ENCODE results near the gene SLC39A5. TPM values are rescaled to one million over a fixed set of nuclear protein-coding genes. Genes with fewer than 3 reads are reported as not detected.

SLC39A5 gene
- polyA plus RNA-seq, 2 donors, result 0.09 to 0.29 TPM

DNA sequence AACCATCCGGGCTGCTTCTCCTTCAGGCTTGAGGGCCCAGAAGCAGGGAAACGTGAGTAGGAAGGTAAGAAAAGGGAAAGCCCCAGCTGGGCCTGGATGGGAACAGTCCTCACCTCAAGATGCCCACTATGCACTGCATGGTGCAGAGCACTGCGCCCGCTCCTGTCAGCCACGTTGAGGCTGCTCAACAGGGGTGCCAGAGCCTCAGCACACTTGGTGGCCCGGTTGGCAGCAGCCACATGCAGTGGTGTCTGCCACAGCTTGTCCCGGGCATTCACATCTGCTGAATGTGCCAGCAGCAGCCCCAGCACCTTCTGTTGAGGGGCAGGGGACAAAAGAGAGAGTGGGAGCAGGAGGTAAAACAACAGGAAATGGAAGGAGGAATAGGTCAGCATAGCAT is 25.8 kb downstream of the SLC39A5 start:
- no peaks in the 10 kb centered on the region for H3K9me3 ChIP-seq (ENCODE audit: control insufficient read depth in 2 of 2, insufficient read depth in 1 of 2, low read depth in 1 of 2, low read length in 1 of 2)
- no peaks in the 10 kb centered on the region for H3K27me3 ChIP-seq (ENCODE audit: control insufficient read depth in 1 of 2, insufficient read depth in 2 of 2, low read length in 2 of 2)
- H3K4me3 ChIP-seq (ENCODE audit: low read depth in 1 of 2, low read length in 2 of 2), result no peak overlapping the region
- 77 to 85% methylated on average over 7 of the region's 7 CpGs for WGBS, 2 donors
- H3K36me3 ChIP-seq (ENCODE audit: control insufficient read depth in 2 of 2, insufficient read depth in 2 of 2, low read length in 1 of 2), result peaks cover 28 to 33% of the 10 kb centered on the region in 2 donors
- H3K27ac ChIP-seq (ENCODE audit: low read depth in 2 of 2, low read length in 1 of 2), result no peak overlapping the region
- peaks cover 0 to 6% of the 10 kb centered on the region in 2 donors for H3K4me1 ChIP-seq (ENCODE audit: control insufficient read depth in 2 of 2, insufficient read depth in 2 of 2, low read length in 1 of 2)

GRCh38 chr12:56256326-56256960 is 26.6 kb downstream of the SLC39A5 start:
- Histone ChIP-seq H3K9me3 (ENCODE audit: control insufficient read depth in 2 of 2, insufficient read depth in 1 of 2, low read depth in 1 of 2, low read length in 1 of 2) (no peaks in the 10 kb centered on the region), H3K4me3 (ENCODE audit: low read depth in 1 of 2, low read length in 2 of 2) (no peak overlapping the region), H3K36me3 (ENCODE audit: control insufficient read depth in 2 of 2, insufficient read depth in 2 of 2, low read length in 1 of 2) (peaks cover 28 to 33% of the 10 kb centered on the region in 2 donors), H3K27me3 (ENCODE audit: control insufficient read depth in 1 of 2, insufficient read depth in 2 of 2, low read length in 2 of 2) (no peaks in the 10 kb centered on the region), H3K4me1 (ENCODE audit: control insufficient read depth in 2 of 2, insufficient read depth in 2 of 2, low read length in 1 of 2) (peaks cover 0 to 6% of the 10 kb centered on the region in 2 donors), H3K27ac (ENCODE audit: low read depth in 2 of 2, low read length in 1 of 2) (no peak overlapping the region)
- WGBS, 2 donors, result 32 to 42% methylated on average over 4 of the region's 4 CpGs

GRCh38 chr12:56257071-56257470 is 27.2 kb downstream of the SLC39A5 start:
- peak overlapping the region in 1 of 2 donors; percentile 26 for H3K27ac ChIP-seq (ENCODE audit: low read depth in 2 of 2, low read length in 1 of 2)
- no peaks in the 10 kb centered on the region for H3K9me3 ChIP-seq (ENCODE audit: control insufficient read depth in 2 of 2, insufficient read depth in 1 of 2, low read depth in 1 of 2, low read length in 1 of 2)
- peaks cover 25 to 29% of the 10 kb centered on the region in 2 donors for H3K36me3 ChIP-seq (ENCODE audit: control insufficient read depth in 2 of 2, insufficient read depth in 2 of 2, low read length in 1 of 2)
- no peaks in the 10 kb centered on the region for H3K27me3 ChIP-seq (ENCODE audit: control insufficient read depth in 1 of 2, insufficient read depth in 2 of 2, low read length in 2 of 2)
- peak overlapping the region; percentile 85 for H3K4me3 ChIP-seq (ENCODE audit: low read depth in 1 of 2, low read length in 2 of 2)
- peaks cover 0 to 6% of the 10 kb centered on the region in 2 donors for H3K4me1 ChIP-seq (ENCODE audit: control insufficient read depth in 2 of 2, insufficient read depth in 2 of 2, low read length in 1 of 2)
- WGBS, 2 donors, result 47 to 51% methylated on average over 8 of the region's 8 CpGs

GRCh38 chr12:56257491-56258067 is 27.7 kb downstream of the SLC39A5 start:
- 1% methylated on average over 24 to 27 of the region's 27 CpGs for WGBS, 2 donors
- no peaks in the 10 kb centered on the region for H3K27me3 ChIP-seq (ENCODE audit: control insufficient read depth in 1 of 2, insufficient read depth in 2 of 2, low read length in 2 of 2)
- peak overlapping the region; percentile 85 for H3K4me3 ChIP-seq (ENCODE audit: low read depth in 1 of 2, low read length in 2 of 2)
- H3K9me3 ChIP-seq (ENCODE audit: control insufficient read depth in 2 of 2, insufficient read depth in 1 of 2, low read depth in 1 of 2, low read length in 1 of 2), result no peaks in the 10 kb centered on the region
- H3K4me1 ChIP-seq (ENCODE audit: control insufficient read depth in 2 of 2, insufficient read depth in 2 of 2, low read length in 1 of 2), result peaks cover 0 to 6% of the 10 kb centered on the region in 2 donors
- peak overlapping the region; percentile 75 to 89 for H3K27ac ChIP-seq (ENCODE audit: low read depth in 2 of 2, low read length in 1 of 2)
- H3K36me3 ChIP-seq (ENCODE audit: control insufficient read depth in 2 of 2, insufficient read depth in 2 of 2, low read length in 1 of 2), result peaks cover 20 to 24% of the 10 kb centered on the region in 2 donors

- WGBS, 2 donors, result 1% methylated on average over 47 to 78 of the region's 78 CpGs
- H3K36me3 ChIP-seq (ENCODE audit: control insufficient read depth in 2 of 2, insufficient read depth in 2 of 2, low read length in 1 of 2), result peaks cover 13 to 17% of the 10 kb centered on the region in 2 donors
- H3K27ac ChIP-seq (ENCODE audit: low read depth in 2 of 2, low read length in 1 of 2), result peak within 1 kb of the TSS; percentile 82 to 89
Measured at GRCh38 chr12:56258068-56258819, 28.4 kb downstream of the SLC39A5 start, which contains the start of gene ANKRD52. Gene ANKRD52 (minus strand): TSS chr12:56258384. CDS start chr12:56258269, 115 bp downstream.

GRCh38 chr12:56258820-56259183 is 29.0 kb downstream of the SLC39A5 start:
- no peaks in the 10 kb centered on the region for H3K27me3 ChIP-seq (ENCODE audit: control insufficient read depth in 1 of 2, insufficient read depth in 2 of 2, low read length in 2 of 2)
- WGBS, 2 donors, result 9 to 14% methylated on average over 9 of the region's 9 CpGs
- no peaks in the 10 kb centered on the region for H3K9me3 ChIP-seq (ENCODE audit: control insufficient read depth in 2 of 2, insufficient read depth in 1 of 2, low read depth in 1 of 2, low read length in 1 of 2)
- peaks cover 10 to 12% of the 10 kb centered on the region in 2 donors for H3K36me3 ChIP-seq (ENCODE audit: control insufficient read depth in 2 of 2, insufficient read depth in 2 of 2, low read length in 1 of 2)
- peaks cover 0 to 6% of the 10 kb centered on the region in 2 donors for H3K4me1 ChIP-seq (ENCODE audit: control insufficient read depth in 2 of 2, insufficient read depth in 2 of 2, low read length in 1 of 2)
- H3K27ac ChIP-seq (ENCODE audit: low read depth in 2 of 2, low read length in 1 of 2), result peak overlapping the region; percentile 82 to 85
- peak overlapping the region; percentile 85 for H3K4me3 ChIP-seq (ENCODE audit: low read depth in 1 of 2, low read length in 2 of 2)

More at GRCh38 chr12:56258068-56258819, 28.4 kb downstream of the SLC39A5 start, which contains the start of gene ANKRD52:
- no peaks in the 10 kb centered on the region for H3K9me3 ChIP-seq (ENCODE audit: control insufficient read depth in 2 of 2, insufficient read depth in 1 of 2, low read depth in 1 of 2, low read length in 1 of 2)
- no peaks in the 10 kb centered on the region for H3K27me3 ChIP-seq (ENCODE audit: control insufficient read depth in 1 of 2, insufficient read depth in 2 of 2, low read length in 2 of 2)
- peak within 1 kb of the TSS; percentile 85 for H3K4me3 ChIP-seq (ENCODE audit: low read depth in 1 of 2, low read length in 2 of 2)
- peaks cover 0 to 6% of the 10 kb centered on the region in 2 donors for H3K4me1 ChIP-seq (ENCODE audit: control insufficient read depth in 2 of 2, insufficient read depth in 2 of 2, low read length in 1 of 2)

DNA sequence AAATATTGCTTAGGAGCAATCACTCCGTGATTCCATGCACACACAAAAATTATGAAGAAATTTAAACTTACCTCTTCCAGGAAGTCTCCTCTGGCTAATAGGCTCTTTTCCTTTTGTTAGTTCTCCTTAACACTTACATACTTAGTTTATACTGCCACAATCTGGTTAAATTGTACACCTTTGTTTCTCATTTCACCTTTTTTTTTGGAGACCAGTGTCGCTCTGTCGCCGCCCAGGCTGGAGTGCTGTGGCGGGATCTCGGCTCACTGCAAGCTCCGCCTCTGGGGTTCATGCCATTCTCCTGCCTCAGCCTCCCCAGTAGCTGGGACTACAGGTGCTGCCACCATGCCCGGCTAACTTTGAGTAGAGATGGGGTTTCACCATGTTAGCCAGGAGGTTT is 30.5 kb downstream of the SLC39A5 start:
- no peaks in the 10 kb centered on the region for H3K9me3 ChIP-seq (ENCODE audit: control insufficient read depth in 2 of 2, insufficient read depth in 1 of 2, low read depth in 1 of 2, low read length in 1 of 2)
- H3K4me3 ChIP-seq (ENCODE audit: low read depth in 1 of 2, low read length in 2 of 2), result no peak overlapping the region
- no peak overlapping the region for H3K27ac ChIP-seq (ENCODE audit: low read depth in 2 of 2, low read length in 1 of 2)
- 91 to 93% methylated on average over 8 of the region's 8 CpGs for WGBS, 2 donors
- no peaks in the 10 kb centered on the region for H3K27me3 ChIP-seq (ENCODE audit: control insufficient read depth in 1 of 2, insufficient read depth in 2 of 2, low read length in 2 of 2)
- peaks cover 0 to 6% of the 10 kb centered on the region in 2 donors for H3K4me1 ChIP-seq (ENCODE audit: control insufficient read depth in 2 of 2, insufficient read depth in 2 of 2, low read length in 1 of 2)
- peaks cover 4 to 5% of the 10 kb centered on the region in 2 donors for H3K36me3 ChIP-seq (ENCODE audit: control insufficient read depth in 2 of 2, insufficient read depth in 2 of 2, low read length in 1 of 2)

DNA sequence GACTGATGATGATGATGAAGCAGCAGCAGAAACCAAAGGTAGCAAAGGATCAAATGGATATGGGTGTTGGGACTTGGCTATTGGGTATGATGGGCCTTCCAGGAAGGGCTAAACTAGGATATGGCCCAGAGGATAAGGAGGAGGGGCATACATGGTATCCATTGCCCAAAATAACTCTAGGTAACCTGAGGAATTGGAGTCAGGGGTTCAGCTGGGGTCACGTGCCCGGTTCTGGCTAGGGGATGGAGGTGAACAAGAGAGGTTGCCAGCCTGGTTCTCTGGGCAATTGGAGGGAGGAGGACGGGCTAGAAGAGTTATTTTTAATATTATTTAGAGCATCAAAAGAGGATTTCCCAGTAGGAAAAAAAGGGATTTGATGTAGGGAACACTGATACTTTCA is 31.1 kb downstream of the SLC39A5 start:
- H3K9me3 ChIP-seq (ENCODE audit: control insufficient read depth in 2 of 2, insufficient read depth in 1 of 2, low read depth in 1 of 2, low read length in 1 of 2), result no peaks in the 10 kb centered on the region
- no peaks in the 10 kb centered on the region for H3K36me3 ChIP-seq (ENCODE audit: control insufficient read depth in 2 of 2, insufficient read depth in 2 of 2, low read length in 1 of 2)
- no peak overlapping the region for H3K4me3 ChIP-seq (ENCODE audit: low read depth in 1 of 2, low read length in 2 of 2)
- peaks cover 0 to 6% of the 10 kb centered on the region in 2 donors for H3K4me1 ChIP-seq (ENCODE audit: control insufficient read depth in 2 of 2, insufficient read depth in 2 of 2, low read length in 1 of 2)
- no peaks in the 10 kb centered on the region for H3K27me3 ChIP-seq (ENCODE audit: control insufficient read depth in 1 of 2, insufficient read depth in 2 of 2, low read length in 2 of 2)
- 92% methylated on average over 3 of the region's 3 CpGs for WGBS, 2 donors
- H3K27ac ChIP-seq (ENCODE audit: low read depth in 2 of 2, low read length in 1 of 2), result no peak overlapping the region

DNA sequence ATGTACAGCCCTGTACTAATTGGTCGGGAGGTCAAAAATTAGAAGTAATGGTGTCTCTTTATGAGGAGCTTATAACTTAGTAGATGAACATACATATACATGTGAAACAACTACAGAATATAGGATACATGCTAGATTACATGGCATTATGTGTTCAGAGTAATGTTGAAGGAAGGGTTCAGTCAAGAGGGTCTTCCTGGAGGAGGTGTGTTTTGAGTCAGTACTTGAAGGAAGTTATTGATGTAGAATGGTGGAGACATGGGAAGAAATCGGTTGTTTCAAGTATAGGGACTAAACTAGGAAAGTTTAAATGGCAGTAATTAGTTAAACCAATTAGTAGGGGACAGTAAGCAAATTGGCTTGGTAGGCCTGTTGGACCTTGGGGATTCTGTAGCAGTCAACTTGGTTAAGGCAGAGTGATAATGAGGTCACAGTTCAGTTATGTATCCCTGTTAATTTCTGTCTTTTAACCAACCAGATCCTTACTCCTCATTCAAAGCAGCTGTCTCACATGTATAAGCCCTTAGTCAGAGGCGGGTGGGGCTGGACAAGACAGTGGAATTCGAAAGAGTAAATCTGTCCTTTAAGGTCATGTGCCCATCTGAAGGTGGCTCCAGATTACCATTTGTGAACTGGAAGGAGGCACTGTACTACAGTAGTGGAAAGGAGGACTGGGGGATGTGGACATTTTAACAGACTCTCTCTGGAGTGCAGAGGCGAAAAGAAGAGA is 31.8 kb downstream of the SLC39A5 start:
- WGBS, 2 donors, result 78 to 79% methylated on average over 5 of the region's 5 CpGs
- Histone ChIP-seq H3K4me3 (ENCODE audit: low read depth in 1 of 2, low read length in 2 of 2) (no peak overlapping the region), H3K36me3 (ENCODE audit: control insufficient read depth in 2 of 2, insufficient read depth in 2 of 2, low read length in 1 of 2) (no peaks in the 10 kb centered on the region), H3K27ac (ENCODE audit: low read depth in 2 of 2, low read length in 1 of 2) (no peak overlapping the region), H3K4me1 (ENCODE audit: control insufficient read depth in 2 of 2, insufficient read depth in 2 of 2, low read length in 1 of 2) (peaks cover 0 to 6% of the 10 kb centered on the region in 2 donors), H3K27me3 (ENCODE audit: control insufficient read depth in 1 of 2, insufficient read depth in 2 of 2, low read length in 2 of 2) (no peaks in the 10 kb centered on the region), H3K9me3 (ENCODE audit: control insufficient read depth in 2 of 2, insufficient read depth in 1 of 2, low read depth in 1 of 2, low read length in 1 of 2) (no peaks in the 10 kb centered on the region)
